GM12875 (cell line): ENCODE measurements around the gene RPRD1A.
"Not testable (repeated sequence)": the region's sequence is repeated elsewhere in the genome, so short reads cannot be mapped to it uniquely, and the experiment has no call there.

Experiments used
- H3K4me3 ChIP-seq: one replicate; pipeline ENCODE4 v1.5.1; 2011; ENCODE audit warnings: low read depth, low read length, control low read depth
- CTCF ChIP-seq: IDR thresholded peaks from 2 replicates; pipeline ENCODE4 v1.5.1; 2011; ENCODE audit warnings: low read depth, mild to moderate bottlenecking, control low read depth, inconsistent platforms, low read length, moderate library complexity, borderline replicate concordance; ENCODE audit not compliant: insufficient read depth

The RPRD1A gene

GRCh38 chr18:36031903-36032302 is 35.5 kb downstream of the RPRD1A start:
- H3K4me3 ChIP-seq: no peak overlapping the region
- no peak for TF ChIP-seq CTCF

GRCh38 chr18:36031407-36031806 is 36.0 kb downstream of the RPRD1A start:
- no peak for TF ChIP-seq CTCF
- H3K4me3 ChIP-seq: no peak overlapping the region

GRCh38 chr18:36028859-36029258 is 38.5 kb downstream of the RPRD1A start:
- TF ChIP-seq CTCF: no peak
- H3K4me3 ChIP-seq: no peak overlapping the region

GRCh38 chr18:36025025-36025424 is 42.3 kb downstream of the RPRD1A start:
- no peak overlapping the region for H3K4me3 ChIP-seq
- no peak for TF ChIP-seq CTCF

GRCh38 chr18:36024241-36024640 is 43.1 kb downstream of the RPRD1A start:
- not testable (repeated sequence) for H3K4me3 ChIP-seq

- H3K4me3 ChIP-seq: no peak overlapping the region
- no peak for TF ChIP-seq CTCF
These were observed 44.0 kb downstream of the RPRD1A start for GRCh38 chr18:36023336-36023735.

- TF ChIP-seq CTCF: no peak
- no peak overlapping the region for H3K4me3 ChIP-seq
These were observed 47.1 kb downstream of the RPRD1A start for GRCh38 chr18:36020174-36020711.

GRCh38 chr18:36017232-36017631 is 50.1 kb downstream of the RPRD1A start:
- no peak for TF ChIP-seq CTCF
- H3K4me3 ChIP-seq: no peak overlapping the region
